ENCODE measurements around the gene BRAP. TPM values are rescaled to one million over a fixed set of nuclear protein-coding genes. Genes with fewer than 3 reads are reported as not detected.
"Not testable (repeated sequence)": the region's sequence is repeated elsewhere in the genome, so short reads cannot be mapped to it uniquely, and the experiment has no call there.

BRAP gene
- total RNA-seq, 4 donors from 2014 or later, result 25.2 to 38.5 (median 29.2) TPM

DNA sequence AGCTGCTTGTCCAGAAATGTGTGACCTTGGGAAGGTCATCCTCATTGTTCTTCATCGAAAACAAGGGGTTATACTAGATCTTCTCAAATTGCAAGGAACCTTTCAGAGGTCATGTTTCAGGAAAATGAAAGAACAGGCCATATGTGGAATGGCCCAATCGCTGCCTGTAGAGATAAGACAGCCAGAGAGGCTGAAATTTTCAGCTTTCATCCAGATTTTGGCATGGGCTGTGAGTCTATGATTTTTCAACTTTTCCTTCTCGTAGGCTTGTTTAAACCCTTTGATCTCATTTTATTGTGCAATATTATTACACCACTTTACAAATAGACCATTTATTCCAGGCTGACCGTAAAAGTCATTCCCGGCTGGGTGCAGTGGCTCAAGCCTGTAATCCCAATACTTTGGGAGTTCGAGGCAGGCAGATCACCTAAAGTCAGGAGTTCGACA is 69.6 kb downstream of the BRAP start:
- Histone ChIP-seq H3K27ac (no peak overlapping the region), H3K4me1 (no peaks in the 10 kb centered on the region), H3K36me3 (no peaks in the 10 kb centered on the region), H3K9me3 (no peaks in the 10 kb centered on the region), H3K27me3 (no peaks in the 10 kb centered on the region), H3K4me3 (no peak overlapping the region)
- TF ChIP-seq, protein P1, sequence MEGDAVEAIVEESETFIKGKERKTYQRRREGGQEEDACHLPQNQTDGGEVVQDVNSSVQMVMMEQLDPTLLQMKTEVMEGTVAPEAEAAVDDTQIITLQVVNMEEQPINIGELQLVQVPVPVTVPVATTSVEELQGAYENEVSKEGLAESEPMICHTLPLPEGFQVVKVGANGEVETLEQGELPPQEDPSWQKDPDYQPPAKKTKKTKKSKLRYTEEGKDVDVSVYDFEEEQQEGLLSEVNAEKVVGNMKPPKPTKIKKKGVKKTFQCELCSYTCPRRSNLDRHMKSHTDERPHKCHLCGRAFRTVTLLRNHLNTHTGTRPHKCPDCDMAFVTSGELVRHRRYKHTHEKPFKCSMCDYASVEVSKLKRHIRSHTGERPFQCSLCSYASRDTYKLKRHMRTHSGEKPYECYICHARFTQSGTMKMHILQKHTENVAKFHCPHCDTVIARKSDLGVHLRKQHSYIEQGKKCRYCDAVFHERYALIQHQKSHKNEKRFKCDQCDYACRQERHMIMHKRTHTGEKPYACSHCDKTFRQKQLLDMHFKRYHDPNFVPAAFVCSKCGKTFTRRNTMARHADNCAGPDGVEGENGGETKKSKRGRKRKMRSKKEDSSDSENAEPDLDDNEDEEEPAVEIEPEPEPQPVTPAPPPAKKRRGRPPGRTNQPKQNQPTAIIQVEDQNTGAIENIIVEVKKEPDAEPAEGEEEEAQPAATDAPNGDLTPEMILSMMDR (IDR thresholded peaks at IDR 0.05 in 4 of 5, conservative IDR thresholded peaks at IDR 0.05 in 1 of 5), result no peak
- no peak for TF ChIP-seq POLR2A (IDR thresholded peaks at IDR 0.05)
- ATAC-seq (no peak), DNase-seq (no peak)
- in situ Hi-C loops (cut with MboI; ENCODE audit: low sequenced_read_pairs in 4 of 4), result no loop called here
- intact Hi-C loops (cut with DNase I; ENCODE audit: low total_unique reads), result no loop called here

DNA sequence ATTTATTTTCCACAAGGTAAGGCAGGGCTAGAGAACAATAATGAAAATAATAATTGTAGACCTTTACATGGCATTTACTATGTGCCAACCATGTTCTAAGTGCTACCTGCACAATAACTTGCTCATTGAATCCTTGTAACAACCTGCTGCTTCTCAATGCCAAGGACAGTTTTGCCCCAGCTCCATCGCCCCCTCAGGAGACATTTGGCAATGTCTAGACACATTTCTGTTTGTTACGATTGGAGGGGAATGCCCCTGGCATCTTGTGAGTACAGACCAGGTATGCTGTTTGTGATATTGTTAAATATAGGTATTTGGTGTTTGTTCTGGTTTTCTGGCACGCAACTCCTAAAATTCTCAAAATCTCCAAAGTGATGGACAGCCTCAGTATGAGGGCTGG is 78.5 kb downstream of the BRAP start:
- no peaks in the 10 kb centered on the region for H3K9me3 ChIP-seq
- in situ Hi-C loops (cut with MboI; ENCODE audit: low sequenced_read_pairs in 4 of 4), result no loop called here
- no peaks in the 10 kb centered on the region for H3K4me1 ChIP-seq
- H3K4me3 ChIP-seq, result no peak overlapping the region
- intact Hi-C loops (cut with DNase I; ENCODE audit: low total_unique reads), result no loop called here
- no peak for TF ChIP-seq POLR2A (IDR thresholded peaks at IDR 0.05)
- TF ChIP-seq, protein P1 (IDR thresholded peaks at IDR 0.05 in 4 of 5, conservative IDR thresholded peaks at IDR 0.05 in 1 of 5), result no peak
- H3K36me3 ChIP-seq, result no peaks in the 10 kb centered on the region
- H3K27ac ChIP-seq, result no peak overlapping the region
- no peak for DNase-seq
- H3K27me3 ChIP-seq, result no peaks in the 10 kb centered on the region
- ATAC-seq, result no peak

DNA sequence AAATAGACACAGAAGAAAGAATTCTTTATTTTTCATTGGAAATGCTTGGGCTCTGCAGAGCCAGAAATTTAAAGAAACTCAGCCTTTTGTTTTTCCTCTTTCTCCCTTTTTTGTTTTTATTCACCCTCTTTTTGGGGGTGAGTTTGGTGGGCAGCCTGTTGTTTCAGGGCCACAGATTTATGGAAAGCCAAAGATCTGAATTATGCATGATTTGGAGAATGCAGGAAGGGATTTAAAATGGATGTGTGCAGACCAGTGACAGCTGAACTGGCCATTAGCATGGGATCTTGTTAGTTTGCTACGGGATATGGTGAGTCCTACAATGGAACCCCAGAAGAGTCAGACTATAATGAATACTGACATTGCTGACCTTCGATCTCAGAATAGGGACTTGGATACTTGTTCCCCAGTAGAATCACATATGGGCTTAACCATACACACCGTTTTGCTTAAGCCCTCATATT is 79.0 kb downstream of the BRAP start:
- in situ Hi-C loops (cut with MboI; ENCODE audit: low sequenced_read_pairs in 4 of 4) (no loop called here), intact Hi-C loops (cut with DNase I; ENCODE audit: low total_unique reads) (no loop called here)
- Histone ChIP-seq H3K4me3 (no peak overlapping the region), H3K27ac (no peak overlapping the region), H3K27me3 (no peaks in the 10 kb centered on the region), H3K36me3 (no peaks in the 10 kb centered on the region), H3K9me3 (no peaks in the 10 kb centered on the region), H3K4me1 (no peaks in the 10 kb centered on the region)
- no peak for ATAC-seq
- no peak for DNase-seq
- TF ChIP-seq, protein P1 (IDR thresholded peaks at IDR 0.05 in 4 of 5, conservative IDR thresholded peaks at IDR 0.05 in 1 of 5), result no peak
- TF ChIP-seq POLR2A (IDR thresholded peaks at IDR 0.05), result no peak

DNA sequence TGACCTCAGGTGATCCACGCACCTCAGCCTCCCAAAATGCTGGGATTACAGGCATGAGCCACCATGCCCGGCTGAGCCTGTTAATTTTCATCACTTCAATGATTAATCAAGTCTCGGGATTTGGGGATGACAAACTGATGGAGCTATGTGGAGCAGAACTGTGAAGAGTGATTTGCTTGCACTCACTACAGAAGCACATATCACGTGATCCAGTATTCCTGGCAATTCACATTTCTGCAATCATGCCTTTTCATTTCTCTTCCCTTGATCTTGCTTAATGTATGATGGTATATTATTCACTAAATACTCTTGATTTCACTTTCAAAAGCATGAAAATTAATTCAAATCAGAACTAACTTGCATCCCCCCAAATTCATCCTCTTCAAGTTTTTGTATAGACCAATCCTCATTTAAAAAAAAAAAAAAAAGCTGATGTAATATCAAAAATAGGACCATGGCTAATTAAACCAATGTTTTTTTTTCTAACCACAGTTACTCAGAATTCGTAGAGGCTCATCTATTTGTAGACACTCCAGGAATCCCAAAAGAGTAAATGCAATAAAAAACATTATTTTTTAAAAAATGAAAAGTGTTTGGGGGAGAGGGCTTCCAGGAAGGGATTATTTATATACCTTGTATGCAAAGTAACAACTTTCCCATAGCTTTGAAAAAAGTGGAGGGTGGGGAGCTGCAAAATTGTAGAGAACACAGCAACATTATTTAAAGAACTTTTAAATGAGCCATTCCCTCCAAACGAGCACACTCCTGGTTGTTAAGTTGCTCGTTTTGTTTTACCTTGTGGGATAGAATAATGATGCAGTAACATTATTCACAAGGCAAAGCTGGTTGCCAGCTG is 79.6 kb downstream of the BRAP start:
- Histone ChIP-seq H3K4me3 (no peak overlapping the region), H3K4me1 (no peaks in the 10 kb centered on the region), H3K36me3 (no peaks in the 10 kb centered on the region), H3K27me3 (no peaks in the 10 kb centered on the region), H3K27ac (no peak overlapping the region), H3K9me3 (no peaks in the 10 kb centered on the region)
- DNase-seq, result no peak
- ATAC-seq, result no peak
- intact Hi-C loops (cut with DNase I; ENCODE audit: low total_unique reads) (no loop called here), in situ Hi-C loops (cut with MboI; ENCODE audit: low sequenced_read_pairs in 4 of 4) (no loop called here)
- TF ChIP-seq, protein P1 (IDR thresholded peaks at IDR 0.05 in 4 of 5, conservative IDR thresholded peaks at IDR 0.05 in 1 of 5), result no peak
- TF ChIP-seq POLR2A (IDR thresholded peaks at IDR 0.05), result no peak

DNA sequence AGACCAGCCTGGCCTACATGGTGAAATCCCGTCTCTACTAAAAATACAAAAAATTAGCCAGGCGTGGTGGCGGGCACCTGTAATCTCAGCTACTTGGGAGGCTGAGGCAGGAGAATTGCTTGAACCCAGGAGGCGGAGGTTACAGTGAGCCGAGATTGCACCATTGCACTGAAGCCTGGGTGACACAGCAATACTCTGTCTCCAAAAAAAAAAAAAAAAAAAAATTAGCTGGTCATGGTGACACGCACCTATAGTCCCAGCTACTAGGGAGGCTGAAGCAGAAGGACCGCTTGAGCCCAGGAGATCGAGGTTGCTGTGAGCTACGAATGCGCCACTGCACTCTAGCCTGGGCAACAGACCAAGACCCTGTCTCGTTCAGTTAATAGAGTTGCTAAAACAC is 82.9 kb downstream of the BRAP start:
- H3K9me3 ChIP-seq; H3K27me3 ChIP-seq; H3K4me3 ChIP-seq; DNase-seq; H3K27ac ChIP-seq; H3K36me3 ChIP-seq; in situ Hi-C loops (cut with MboI; ENCODE audit: low sequenced_read_pairs in 4 of 4); ATAC-seq; H3K4me1 ChIP-seq; intact Hi-C loops (cut with DNase I; ENCODE audit: low total_unique reads): not testable (repeated sequence)

All from gastrocnemius medialis (tissue), 4 donors.